HG02623 (cell line): ENCODE results near the gene CDK11B.
"Not testable (repeated sequence)": the region's sequence is repeated elsewhere in the genome, so short reads cannot be mapped to it uniquely, and the experiment has no call there.

Source experiments
- ATAC-seq: cut with Tn5 transposase; IDR thresholded peaks from one replicate; pipeline ENCODE4 v1.9.1; 2021; ENCODE audit warnings: moderate library complexity; ENCODE audit not compliant: unreplicated experiment

Gene CDK11B

DNA sequence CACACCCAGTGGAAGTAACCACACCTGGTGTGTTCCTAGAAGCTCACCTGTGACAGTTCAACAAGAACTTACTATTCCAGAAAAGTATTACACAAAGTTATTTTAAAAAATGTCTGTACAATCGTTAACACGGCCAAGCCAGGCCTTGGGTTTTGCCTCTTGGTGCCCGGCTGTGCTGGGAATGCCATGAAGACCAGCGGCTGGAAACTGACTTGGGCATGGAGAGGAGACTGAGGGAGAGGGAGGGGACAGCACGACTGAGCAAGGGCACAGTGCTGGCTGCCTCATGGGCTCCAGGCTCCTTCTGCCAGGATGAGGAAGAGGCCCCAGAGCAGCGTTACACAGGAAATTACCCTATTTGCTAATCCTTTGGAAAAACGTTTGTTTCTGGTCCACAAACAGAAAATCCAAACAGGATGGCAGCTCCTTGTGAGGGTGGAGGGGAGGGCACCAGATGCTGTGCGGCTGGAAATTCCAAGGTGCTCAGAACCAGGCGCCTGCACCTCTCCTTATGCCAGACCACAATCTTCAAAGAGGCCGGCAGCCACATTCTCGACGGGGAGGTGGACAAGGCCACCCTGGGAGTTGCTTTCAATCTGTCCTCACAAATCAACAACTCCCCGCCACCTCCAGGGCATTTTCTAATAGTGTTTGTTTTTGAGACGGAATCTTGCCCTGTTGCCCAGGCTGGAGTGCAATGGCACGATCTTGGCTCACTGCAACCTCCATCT, 4.2 kb upstream of the CDK11B start:
- not testable (repeated sequence) for ATAC-seq

DNA sequence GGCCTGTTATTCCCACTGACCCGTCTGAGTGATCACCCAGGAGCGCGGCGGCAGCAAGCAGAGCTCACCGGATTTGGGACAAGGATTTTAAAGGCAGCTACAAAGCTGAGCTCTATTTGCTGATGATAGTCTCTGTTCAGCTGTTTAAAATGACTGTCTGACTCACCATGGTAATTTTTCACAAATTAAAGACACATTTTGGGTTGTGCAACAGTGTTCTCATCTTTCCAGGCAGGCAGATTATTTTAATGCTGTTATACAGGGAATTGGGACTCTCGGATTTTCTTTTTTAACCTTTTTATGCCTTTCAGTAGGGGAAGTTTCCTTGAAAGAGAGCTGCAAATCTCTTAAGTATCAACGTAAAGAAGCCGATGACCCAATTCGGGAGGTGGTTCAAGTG, 3.6 kb upstream of the CDK11B start:
- ATAC-seq = not testable (repeated sequence)

DNA sequence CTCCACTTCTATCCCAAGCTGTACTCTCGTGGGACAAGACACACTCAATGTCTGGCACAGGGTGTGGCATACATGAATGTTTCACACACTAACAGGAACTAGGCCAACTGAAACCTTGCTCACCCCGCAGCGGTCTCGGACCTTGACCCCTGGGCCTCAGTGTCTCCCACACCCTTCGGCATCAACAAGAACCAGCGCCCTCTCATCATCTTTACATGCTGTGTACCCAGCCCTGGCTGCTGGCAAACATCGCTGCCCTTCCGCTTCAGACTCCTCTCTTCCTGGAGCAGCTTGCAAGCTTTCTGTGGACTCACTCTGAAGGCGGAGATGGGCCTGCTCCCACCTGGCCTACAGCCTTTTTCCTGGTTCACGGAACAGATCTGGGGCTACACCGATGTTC, 10.5 kb downstream of the CDK11B start:
- ATAC-seq = not testable (repeated sequence)

- not testable (repeated sequence) for ATAC-seq
These were observed 11.1 kb downstream of the CDK11B start for GRCh38 chr1:1647567-1648241.

- not testable (repeated sequence) for ATAC-seq
These were observed 12.5 kb downstream of the CDK11B start for GRCh38 chr1:1646326-1646725.

DNA sequence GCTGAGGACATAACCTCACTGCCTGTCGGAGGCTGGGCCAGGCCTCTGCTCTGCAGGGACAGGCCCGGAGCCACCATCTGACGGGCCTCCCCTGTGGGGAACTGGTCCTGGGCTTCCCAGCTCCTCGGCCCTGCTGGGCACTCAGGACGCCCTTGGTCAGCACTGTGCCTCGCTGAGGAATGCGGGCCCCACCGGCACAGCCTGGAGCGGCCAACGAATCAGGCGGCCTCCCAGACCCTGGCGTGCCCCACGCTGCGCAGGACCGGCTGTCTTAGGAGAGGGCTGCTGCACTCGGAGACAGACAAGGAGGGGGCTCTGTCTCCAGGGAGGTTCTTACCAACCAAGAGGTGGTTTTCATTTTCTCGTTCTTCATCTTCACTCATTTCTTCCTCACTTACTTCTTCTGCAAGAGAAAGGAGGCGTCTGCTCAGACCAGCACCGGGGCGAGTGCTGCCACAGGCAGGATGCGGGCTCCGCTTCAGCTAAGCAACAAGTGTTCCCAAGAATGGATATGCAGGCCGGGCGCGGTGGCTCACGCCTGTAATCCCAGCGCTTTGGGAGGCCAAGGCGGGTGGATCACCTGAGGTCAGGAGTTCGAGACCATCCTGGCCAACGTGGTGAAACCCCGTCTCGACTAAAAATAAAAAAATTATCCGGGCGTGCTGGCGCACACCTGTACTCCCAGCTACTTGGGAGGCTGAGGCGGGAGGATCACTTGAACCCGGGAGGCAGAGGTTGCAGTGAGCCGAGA, 17.9 kb downstream of the CDK11B start:
- not testable (repeated sequence) for ATAC-seq

GRCh38 chr1:1640081-1640480, 18.7 kb downstream of the CDK11B start:
- ATAC-seq = not testable (repeated sequence)

DNA sequence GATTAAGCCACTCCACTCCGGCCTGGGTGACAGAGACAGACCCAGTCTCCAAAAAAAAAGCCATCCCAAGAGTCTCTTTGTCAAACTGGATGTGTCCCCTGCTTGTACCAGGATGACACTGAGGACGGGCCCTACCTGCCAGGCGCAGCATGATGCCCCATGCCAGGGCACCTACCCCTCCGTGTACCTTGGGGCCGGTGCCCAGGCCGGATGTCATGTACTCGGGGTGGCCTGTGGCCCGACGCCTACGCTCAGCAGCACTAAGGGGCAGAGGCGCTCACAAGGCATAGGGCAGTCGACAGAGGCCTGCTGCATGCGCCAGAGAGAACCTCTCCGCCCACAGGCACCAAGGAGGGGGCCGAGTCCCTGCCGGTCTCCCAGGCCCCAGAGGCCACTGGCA, 19.4 kb downstream of the CDK11B start:
- not testable (repeated sequence) for ATAC-seq

DNA sequence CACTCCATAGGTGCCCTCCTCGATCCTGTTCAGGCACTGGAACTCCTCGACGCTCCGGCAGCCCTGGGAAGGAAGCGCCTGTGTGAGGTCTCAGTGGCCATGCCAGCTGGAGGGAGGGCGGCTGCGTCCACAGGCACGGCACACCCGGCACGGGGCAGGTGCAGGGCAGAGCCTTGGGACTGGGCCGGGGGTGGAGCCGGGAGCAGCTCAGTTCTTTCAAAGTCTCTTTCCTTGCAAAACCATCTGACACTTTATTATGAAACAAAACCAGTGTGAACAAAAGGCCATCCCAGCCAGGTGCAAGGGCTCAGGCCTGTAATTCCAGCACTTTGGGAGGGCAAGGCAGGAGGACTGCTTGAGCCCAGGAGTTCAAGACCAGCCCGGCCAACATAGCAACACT, 20.3 kb downstream of the CDK11B start:
- ATAC-seq = not testable (repeated sequence)

DNA sequence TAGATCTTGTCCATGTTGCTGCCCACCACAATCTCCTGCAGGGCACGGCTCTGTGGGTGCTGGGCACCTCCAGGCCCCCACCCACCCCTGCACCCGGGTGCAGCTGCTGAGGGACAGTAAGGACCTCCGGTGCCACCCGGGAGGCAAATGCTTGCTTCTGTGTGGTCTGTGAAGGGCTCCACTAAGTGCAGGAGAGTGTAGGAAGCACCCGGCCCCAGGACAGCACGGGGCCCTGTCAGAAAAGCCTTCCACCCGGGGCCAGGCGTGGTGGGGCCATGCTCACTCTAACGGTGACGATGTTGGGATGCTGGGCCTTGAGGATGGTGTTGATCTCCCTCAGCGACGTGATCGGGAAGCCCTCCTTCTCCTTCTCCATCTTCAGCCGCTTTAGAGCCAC, 21.3 kb downstream of the CDK11B start:
- ATAC-seq = not testable (repeated sequence)

DNA sequence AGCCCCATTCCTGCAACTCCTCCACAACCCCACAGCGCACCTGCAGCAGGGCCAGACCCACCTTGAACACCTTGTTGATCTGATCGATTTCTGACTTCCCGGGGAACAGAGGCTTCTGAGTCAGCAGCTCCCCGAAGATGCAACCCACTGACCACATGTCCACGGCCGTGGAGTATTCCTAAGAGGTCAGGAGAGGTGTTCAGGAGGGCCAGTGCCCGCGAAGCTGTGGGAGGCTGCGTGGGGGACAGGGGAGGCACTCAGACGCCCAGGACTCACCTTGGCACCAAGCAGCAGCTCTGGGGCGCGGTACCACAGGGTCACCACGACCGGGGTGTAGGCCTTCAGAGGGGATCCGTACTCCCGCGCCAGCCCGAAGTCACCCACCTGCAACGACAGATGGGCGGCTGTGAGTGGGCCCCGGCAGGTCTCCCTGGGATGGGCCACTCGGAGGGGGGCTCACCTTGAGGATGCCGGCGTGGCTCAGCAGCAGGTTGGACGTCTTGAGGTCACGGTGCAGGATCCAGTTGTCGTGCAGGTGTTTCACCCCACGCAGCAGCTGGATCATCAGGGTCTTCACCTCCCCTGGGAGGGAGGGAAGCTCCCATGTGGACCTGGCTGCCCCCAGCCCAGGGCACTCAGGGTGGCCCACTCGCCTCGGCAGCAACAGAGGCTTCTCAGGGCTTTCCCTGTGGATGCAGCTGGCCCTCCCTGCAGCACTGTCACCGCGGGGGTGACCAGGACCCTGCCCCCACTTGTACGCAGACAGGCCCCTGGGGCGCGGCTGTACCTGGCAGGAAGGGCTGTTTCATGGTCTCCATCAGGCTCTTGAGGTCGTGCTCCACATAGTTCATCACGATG, 22.0 kb downstream of the CDK11B start:
- ATAC-seq = not testable (repeated sequence)

DNA sequence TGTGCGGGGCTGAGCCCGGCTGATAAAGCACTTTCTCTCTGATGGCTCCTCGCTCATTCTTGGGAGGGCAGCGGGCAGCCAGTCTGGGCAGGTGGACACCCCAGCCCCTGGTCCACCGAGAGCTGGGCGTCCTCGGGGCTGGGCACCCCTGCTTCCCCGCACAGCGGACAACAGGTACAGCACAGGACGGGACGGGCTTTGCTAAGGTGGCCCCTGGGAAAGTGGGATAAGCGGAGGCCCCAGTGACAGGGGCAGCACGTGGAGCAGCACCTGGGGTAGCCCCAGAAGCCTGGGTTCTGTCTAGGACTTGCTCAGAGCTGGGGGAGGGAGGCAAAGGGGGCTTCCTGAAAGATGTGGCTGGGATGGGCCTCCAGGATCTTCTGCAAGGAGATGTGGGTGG, 24.2 kb downstream of the CDK11B start:
- ATAC-seq = not testable (repeated sequence)

GRCh38 chr1:1633409-1633808, 25.4 kb downstream of the CDK11B start:
- ATAC-seq = not testable (repeated sequence)

DNA sequence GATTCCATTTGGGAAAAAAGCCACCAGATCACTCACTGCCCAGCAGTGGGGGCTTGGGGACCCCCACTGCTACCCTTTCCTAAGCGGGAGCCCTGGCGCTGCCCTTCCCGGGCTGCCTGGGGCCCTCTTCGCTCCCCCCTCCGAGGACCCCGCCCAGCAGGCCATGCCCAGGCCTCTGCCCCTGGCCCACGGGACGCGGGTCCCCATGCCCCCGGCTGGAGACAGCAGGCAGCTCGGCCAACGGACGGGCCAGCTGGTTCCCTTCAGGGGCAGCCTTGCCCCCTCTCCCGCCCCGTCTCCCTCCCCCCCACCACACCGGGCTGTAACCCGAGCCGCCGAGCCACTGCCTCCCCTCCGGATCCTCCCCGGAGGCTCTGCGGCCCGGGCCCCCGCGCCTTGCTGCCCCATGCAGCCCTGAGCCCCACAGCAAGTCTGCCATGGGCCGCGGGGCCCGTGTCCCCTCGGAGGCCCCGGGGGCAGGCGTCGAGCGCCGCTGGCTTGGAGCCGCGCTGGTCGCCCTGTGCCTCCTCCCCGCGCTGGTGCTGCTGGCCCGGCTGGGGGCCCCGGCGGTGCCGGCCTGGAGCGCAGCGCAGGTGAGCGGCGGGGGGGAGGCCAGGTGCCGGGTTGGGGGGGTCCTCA, 26.9 kb downstream of the CDK11B start, which contains the start of gene MMP23B:
Gene MMP23B, plus strand, starts transcription at position 392 of the 639 bp plus-strand sequence. Its CDS starts 46 bp downstream, at position 438.
- ATAC-seq = no peak

DNA sequence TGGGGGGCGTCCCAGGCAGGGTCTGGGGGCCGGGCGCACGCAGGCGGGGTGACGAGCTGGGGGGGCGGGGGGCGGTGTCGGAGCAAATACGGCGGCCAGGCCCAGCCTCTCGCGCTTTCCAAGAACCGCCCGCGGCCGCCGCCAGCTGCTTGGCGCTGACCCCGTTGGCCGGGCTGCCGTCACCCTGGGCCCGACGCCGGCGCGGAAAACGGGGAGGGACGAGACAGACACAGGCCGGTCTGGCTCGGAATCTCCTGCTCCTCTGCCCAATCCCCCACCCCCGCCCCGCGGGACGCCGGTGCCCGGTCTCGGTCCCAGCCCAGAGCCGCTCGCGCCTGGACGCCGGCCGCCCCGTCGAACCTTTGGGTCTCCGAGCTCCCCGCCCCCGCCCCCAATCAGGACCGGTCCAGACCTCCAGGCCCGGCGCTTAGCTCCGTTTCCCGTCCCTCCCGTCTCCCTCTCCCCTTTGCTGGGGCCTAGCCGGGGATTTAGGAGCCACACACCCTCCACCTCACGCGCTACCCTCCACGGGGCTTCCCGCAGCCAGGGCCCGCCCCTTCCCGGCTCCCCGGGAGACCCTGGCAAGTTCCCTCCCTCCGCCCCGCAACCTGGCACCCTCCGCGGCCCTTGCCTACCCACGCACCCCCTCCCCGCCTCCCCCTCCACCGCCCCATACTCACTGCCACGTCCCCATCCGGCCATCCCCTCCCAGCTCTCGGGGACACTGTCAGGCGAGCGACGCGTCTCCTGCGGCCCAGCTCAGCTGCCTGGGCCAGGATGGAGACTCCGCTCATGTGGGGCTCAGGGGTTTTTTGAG, 27.6 kb downstream of the CDK11B start:
- ATAC-seq = no peak

GRCh38 chr1:1630191-1630964, 28.4 kb downstream of the CDK11B start:
- ATAC-seq = peak; percentile 50

DNA sequence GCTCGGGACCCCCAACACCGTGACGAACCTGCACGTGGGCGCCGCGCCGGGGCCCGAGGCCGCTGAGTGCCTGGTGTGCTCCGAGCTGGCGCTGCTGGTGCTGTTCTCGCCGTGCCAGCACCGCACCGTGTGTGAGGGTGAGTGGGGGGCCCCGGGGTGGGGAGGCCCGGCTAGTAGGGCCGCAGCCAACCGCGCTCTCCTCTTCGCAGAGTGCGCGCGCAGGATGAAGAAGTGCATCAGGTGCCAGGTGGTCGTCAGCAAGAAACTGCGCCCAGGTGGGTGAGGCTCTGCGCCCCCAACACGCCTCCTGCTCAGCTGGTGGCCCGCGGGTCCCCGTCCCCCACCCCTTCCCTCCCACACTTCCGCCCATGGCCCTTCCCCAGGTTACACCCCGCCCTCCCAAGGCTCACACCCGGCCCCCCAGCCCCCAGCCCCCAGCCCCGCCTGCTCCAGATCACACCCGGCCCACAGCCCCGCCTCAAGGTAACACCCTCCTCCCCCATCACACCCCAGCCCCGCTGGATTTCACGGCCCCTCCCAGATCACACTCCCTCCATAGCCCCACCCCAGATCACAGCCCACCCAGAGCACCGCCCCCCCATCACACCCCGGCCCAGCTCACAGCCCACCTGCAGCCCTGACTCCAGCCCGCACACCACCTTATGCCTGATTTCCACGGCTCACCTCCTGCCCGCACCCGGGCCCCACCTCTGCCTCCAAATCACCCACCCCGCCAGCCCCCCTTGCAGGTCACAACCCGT, 29.2 kb downstream of the CDK11B start:
- no peak for ATAC-seq
